HCT116 (cell line): ENCODE results near the gene RTN4. TPM values are rescaled to one million over a fixed set of nuclear protein-coding genes. Genes with fewer than 3 reads are reported as not detected.

Experiments used
- ATAC-seq: fragments of 200-7000 bp; cut with Tn5 transposase; 2 replicates; pipeline ENCODE4 v1.9.1; 2020; ENCODE audit warnings: mild to moderate bottlenecking, moderate library complexity
- BruUV-seq: library from RNA; stranded (reverse); fragments of 400-500 nt; replicated peaks from 2 replicates; lab custom pipeline; 2021; lab: Mats Ljungman, UMichigan
- CTCF ChIA-PET: fragments of 300-600 bp; sonication (Branson Sonifier 250); formaldehyde crosslinking; loops from one replicate; lab custom pipeline; 2021; ENCODE audit warnings: antibody characterized with exemption; lab: Charles Lee
- POLR2A ChIA-PET: fragments of 300-600, 350-600 bp; sonication (Branson Sonifier 250); formaldehyde crosslinking; loops from one replicate; lab custom pipeline; 2021; ENCODE audit warnings: antibody characterized with exemption; lab: Charles Lee
- RAD21 ChIA-PET, 2 experiments: fragments of 300-600 bp; sonication (Branson Sonifier 250); formaldehyde crosslinking; loops; one replicate each; lab custom pipeline; 2023; ENCODE audit warnings: low total read pairs in 2 of 2; ENCODE audit not compliant: uncharacterized antibody in 2 of 2, unreplicated experiment in 2 of 2, low non-redundant PET in 1 of 2; lab: Charles Lee
- DNase-seq: peaks from one replicate; pipeline ENCODE4 v3.0.0-alpha.2; 2010; ENCODE audit warnings: low read depth, low spot score
- H2AFZ ChIP-seq: fragments of 200-600 bp; shearing (Covaris generic), sonication (generic); 2 replicates; pipeline ENCODE4 v1.6.1; 2017; ENCODE audit warnings: low read depth, mixed run types, mixed read lengths, antibody characterized with exemption, low read length; ENCODE audit not compliant: poor library complexity, severe bottlenecking
- H3K27ac ChIP-seq: 2 replicates; pipeline ENCODE4 v1.5.1; 2012; ENCODE audit warnings: low read depth, low read length
- H3K27me3 ChIP-seq: fragments of 200-600 bp; sonication (generic); 2 replicates; pipeline ENCODE4 v1.6.1; 2016; ENCODE audit warnings: mixed run types, low read length, mixed read lengths; ENCODE audit not compliant: insufficient read depth
- H3K36me3 ChIP-seq, 2 experiments: fragments of 200-500 bp in 1 of 2; fragments of 200-600 bp in 1 of 2; sonication (Bioruptor generic) in 1 of 2; sonication (generic) in 1 of 2; 2 replicates each; pipeline versions ENCODE4 v1.5.1 to v1.6.1; 2014 to 2016; ENCODE audit warnings: low read length in 2 of 2, inconsistent platforms in 1 of 2, mixed read lengths in 1 of 2, mixed run types in 1 of 2; ENCODE audit not compliant: insufficient read depth in 2 of 2, control insufficient read depth in 1 of 2
- H3K4me1 ChIP-seq, 2 experiments: fragments of 200-600 bp in 1 of 2; sonication (generic) in 1 of 2; 2 replicates each; pipeline versions ENCODE4 v1.5.1 to v1.6.1; 2012 to 2017; ENCODE audit warnings: low read length in 2 of 2, inconsistent platforms in 1 of 2, mild to moderate bottlenecking in 1 of 2, mixed read lengths in 1 of 2, mixed run types in 1 of 2, moderate library complexity in 1 of 2; ENCODE audit not compliant: insufficient read depth in 2 of 2, control insufficient read depth in 1 of 2
- H3K4me2 ChIP-seq: fragments of 200-600 bp; sonication (generic); 2 replicates; pipeline ENCODE4 v1.6.1; 2017; ENCODE audit warnings: mixed run types, low read length, mixed read lengths
- H3K4me3 ChIP-seq, 2 experiments: fragments of 200-600 bp in 1 of 2; sonication (generic) in 1 of 2; replicated peaks in 1 of 2; 2 replicates each; pipeline ENCODE4 v1.5.1; 2011 to 2016; ENCODE audit warnings: low read length in 2 of 2, control low read depth in 1 of 2, low read depth in 1 of 2, mild to moderate bottlenecking in 1 of 2, mixed read lengths in 1 of 2, mixed run types in 1 of 2
- H3K79me2 ChIP-seq: fragments of 200-600 bp; sonication (generic); 2 replicates; pipeline ENCODE4 v1.6.1; 2017; ENCODE audit warnings: mild to moderate bottlenecking, mixed run types, low read length, moderate library complexity, mixed read lengths; ENCODE audit not compliant: insufficient read depth
- H3K9ac ChIP-seq: fragments of 200-600 bp; sonication (generic); 2 replicates; pipeline ENCODE4 v1.6.1; 2016; ENCODE audit warnings: low read length, mixed read lengths
- H3K9me2 ChIP-seq: fragments of 200-600 bp; sonication (generic), shearing (Covaris generic); 2 replicates; pipeline ENCODE4 v1.6.1; 2017; ENCODE audit warnings: mixed run types, mild to moderate bottlenecking, moderate library complexity; ENCODE audit not compliant: insufficient read depth
- H3K9me3 ChIP-seq, 2 experiments: fragments of 200-500 bp in 1 of 2; fragments of 200-600 bp in 1 of 2; sonication (Bioruptor generic) in 1 of 2; sonication (generic) in 1 of 2; 2 replicates each; pipeline ENCODE4 v1.6.1; 2014 to 2017; ENCODE audit warnings: low read length in 2 of 2, mixed read lengths in 2 of 2, inconsistent platforms in 1 of 2, low read depth in 1 of 2, mild to moderate bottlenecking in 1 of 2, mixed run types in 1 of 2, moderate library complexity in 1 of 2; ENCODE audit not compliant: control insufficient read depth in 1 of 2, insufficient read depth in 1 of 2
- H4K20me1 ChIP-seq: fragments of 200-600 bp; sonication (generic), shearing (Covaris generic); 2 replicates; pipeline ENCODE4 v1.6.1; 2017; ENCODE audit warnings: mixed run types, mild to moderate bottlenecking, moderate library complexity; ENCODE audit not compliant: insufficient read depth
- ATF3 ChIP-seq: IDR thresholded peaks from 2 replicates; pipeline ENCODE4 v1.6.1; 2012
- CEBPB ChIP-seq: IDR thresholded peaks from 2 replicates; pipeline ENCODE4 v1.6.1; 2012; ENCODE audit warnings: low read depth
- FOSL1 ChIP-seq: IDR thresholded peaks from 2 replicates; pipeline ENCODE4 v1.6.1; 2012; ENCODE audit warnings: low read depth
- JUND ChIP-seq: IDR thresholded peaks from 2 replicates; pipeline ENCODE4 v1.6.1; 2012
- MAX ChIP-seq: IDR thresholded peaks from 2 replicates; pipeline ENCODE4 v1.6.1; 2012
- SRF ChIP-seq: IDR thresholded peaks from 2 replicates; pipeline ENCODE4 v1.6.1; 2012; ENCODE audit warnings: low read depth
- TCF7L2 ChIP-seq: IDR thresholded peaks from 2 replicates; pipeline ENCODE4 v1.7.0; 2011; ENCODE audit warnings: borderline replicate concordance, inconsistent platforms; ENCODE audit not compliant: insufficient read depth, insufficient read length; ENCODE audit errors: extremely low read depth
- YY1 ChIP-seq: IDR thresholded peaks from 2 replicates; pipeline ENCODE4 v1.6.1; 2011; ENCODE audit warnings: low read length, low read depth, moderate library complexity, mild to moderate bottlenecking; ENCODE audit not compliant: insufficient replicate concordance; ENCODE audit errors: extremely low read depth
- ZFX ChIP-seq: fragments of 450-650 bp; IDR thresholded peaks from 2 replicates; pipeline ENCODE4 v1.6.1; 2017
- ZNF274 ChIP-seq: fragments of 200-500 bp; sonication (Bioruptor generic); IDR thresholded peaks from 2 replicates; pipeline ENCODE4 v1.6.1; 2014; ENCODE audit warnings: mild to moderate bottlenecking, low read depth, low read length, inconsistent platforms
- intact Hi-C: fragments of 100-400 bp; cut with micrococcal nuclease; formaldehyde crosslinking; loops from 2 replicates; pipeline ENCODE4 v1.10.0; 2022
- total RNA-seq: library from RNA; stranded (reverse); gene quantifications from one replicate; pipeline ENCODE4 v1.2.1, GENCODE V29; 2021; ENCODE audit not compliant: unreplicated experiment

RTN4 gene
- total RNA-seq, 1 experiment from 2014 or later = 221 TPM

- no peak overlapping the region for H3K27ac ChIP-seq
- peaks cover 0 to 9% of the 10 kb centered on the region in 2 experiments; a peak in 1 of 4 replicates for H3K36me3 ChIP-seq
- peaks cover 100% of the 10 kb centered on the region for H3K79me2 ChIP-seq
- no peaks in the 10 kb centered on the region for H3K9me3 ChIP-seq
- peaks cover 14 to 51% of the 10 kb centered on the region in 2 experiments for H3K4me1 ChIP-seq
- no peak overlapping the region for H2AFZ ChIP-seq
- BruUV-seq = no TSS peak
- H4K20me1 ChIP-seq = peaks cover 63% of the 10 kb centered on the region; the same call in 1 of the 2 replicates
- no peak for TF ChIP-seq MAX
- no peak for TF ChIP-seq SRF
- TF ChIP-seq CEBPB = no peak
- no peak for TF ChIP-seq JUND
- TF ChIP-seq FOSL1 = no peak
- no peak for TF ChIP-seq ZNF274
- no peak for TF ChIP-seq TCF7L2
- no peak for TF ChIP-seq ATF3
- TF ChIP-seq YY1 = no peak
- TF ChIP-seq ZFX = no peak
- TF ChIP-seq, all 23 proteins: peak for 0
- H3K9ac ChIP-seq = no peak overlapping the region
- ChIA-PET POLR2A (no interaction called here), RAD21 (no interaction called here), CTCF (no interaction called here)
- H3K27me3 ChIP-seq = no peaks in the 10 kb centered on the region
- DNase-seq (no peak), ATAC-seq (no peak)
- intact Hi-C loops = loop anchor here (10.0 kb wide), 1 partner anchor 355 kb away; no protein-coding TSS in a partner anchor
- no peak overlapping the region for H3K4me3 ChIP-seq
- H3K9me2 ChIP-seq = no peaks in the 10 kb centered on the region
- no peak overlapping the region for H3K4me2 ChIP-seq
Observed at GRCh38 chr2:55019526-55020258, 30.6 kb downstream of the RTN4 start.
